ENCODE measurements around the gene FCMR.

DNA sequence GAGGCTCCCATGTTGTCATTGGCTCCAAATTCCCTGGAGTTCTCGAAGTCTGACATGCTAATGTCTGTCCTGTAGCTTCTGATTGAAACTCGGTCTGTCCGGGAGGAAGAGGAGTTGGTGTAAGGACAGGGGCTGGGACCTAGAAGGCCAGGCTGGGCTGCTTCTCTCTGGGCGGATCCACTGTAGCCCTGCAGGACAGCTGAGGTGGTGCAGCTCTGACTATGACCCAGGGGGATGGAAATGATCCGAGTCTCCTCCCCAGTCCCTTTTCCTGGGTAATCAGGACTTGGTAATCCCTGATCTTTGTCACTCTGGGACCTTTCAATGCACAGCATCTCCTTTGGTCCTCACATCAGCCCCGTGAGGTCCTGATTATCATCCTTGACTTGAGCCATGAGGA lies 10.0 kb upstream of the FCMR start:
- TF ChIP-seq, protein P1, sequence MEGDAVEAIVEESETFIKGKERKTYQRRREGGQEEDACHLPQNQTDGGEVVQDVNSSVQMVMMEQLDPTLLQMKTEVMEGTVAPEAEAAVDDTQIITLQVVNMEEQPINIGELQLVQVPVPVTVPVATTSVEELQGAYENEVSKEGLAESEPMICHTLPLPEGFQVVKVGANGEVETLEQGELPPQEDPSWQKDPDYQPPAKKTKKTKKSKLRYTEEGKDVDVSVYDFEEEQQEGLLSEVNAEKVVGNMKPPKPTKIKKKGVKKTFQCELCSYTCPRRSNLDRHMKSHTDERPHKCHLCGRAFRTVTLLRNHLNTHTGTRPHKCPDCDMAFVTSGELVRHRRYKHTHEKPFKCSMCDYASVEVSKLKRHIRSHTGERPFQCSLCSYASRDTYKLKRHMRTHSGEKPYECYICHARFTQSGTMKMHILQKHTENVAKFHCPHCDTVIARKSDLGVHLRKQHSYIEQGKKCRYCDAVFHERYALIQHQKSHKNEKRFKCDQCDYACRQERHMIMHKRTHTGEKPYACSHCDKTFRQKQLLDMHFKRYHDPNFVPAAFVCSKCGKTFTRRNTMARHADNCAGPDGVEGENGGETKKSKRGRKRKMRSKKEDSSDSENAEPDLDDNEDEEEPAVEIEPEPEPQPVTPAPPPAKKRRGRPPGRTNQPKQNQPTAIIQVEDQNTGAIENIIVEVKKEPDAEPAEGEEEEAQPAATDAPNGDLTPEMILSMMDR (IDR thresholded peaks at IDR 0.05), result no peak
- no peak for TF ChIP-seq EP300 (IDR thresholded peaks at IDR 0.05)
- TF ChIP-seq POLR2A (IDR thresholded peaks at IDR 0.05; ENCODE audit: low read depth), result no peak
- TF ChIP-seq POLR2AphosphoS5 (IDR thresholded peaks at IDR 0.05), result no peak
